ENCODE results near the gene PDE4D.

The PDE4D gene

GRCh38 chr5:59732301-59732700 is 161.2 kb downstream of the PDE4D start:
- DNase-seq, result no peak

GRCh38 chr5:59731809-59732208 is 161.7 kb downstream of the PDE4D start:
- no peak for DNase-seq

GRCh38 chr5:59729820-59730219 is 163.7 kb downstream of the PDE4D start:
- DNase-seq, result no peak

GRCh38 chr5:59729357-59729756 is 164.2 kb downstream of the PDE4D start:
- DNase-seq, result no peak

GRCh38 chr5:59728356-59728755 is 165.2 kb downstream of the PDE4D start:
- no peak for DNase-seq

GRCh38 chr5:59727186-59727585 is 166.3 kb downstream of the PDE4D start:
- no peak for DNase-seq

GRCh38 chr5:59725392-59725767 is 168.1 kb downstream of the PDE4D start:
- DNase-seq, result no peak

GRCh38 chr5:59724482-59725391 is 168.8 kb downstream of the PDE4D start:
- peak; percentile 40 for DNase-seq

- no peak for DNase-seq
Observed at GRCh38 chr5:59722874-59723273, 170.7 kb downstream of the PDE4D start.

GRCh38 chr5:59721741-59722140 is 171.8 kb downstream of the PDE4D start:
- no peak for DNase-seq

- no peak for DNase-seq
Observed at GRCh38 chr5:59720063-59720462, 173.5 kb downstream of the PDE4D start.

GRCh38 chr5:59716966-59717500 is 176.5 kb downstream of the PDE4D start:
- no peak for DNase-seq

GRCh38 chr5:59716029-59716428 is 177.5 kb downstream of the PDE4D start:
- DNase-seq, result no peak

- DNase-seq, result no peak
Observed at GRCh38 chr5:59715228-59715627, 178.3 kb downstream of the PDE4D start.

GRCh38 chr5:59713498-59713844 is 180.1 kb downstream of the PDE4D start:
- no peak for DNase-seq

- no peak for DNase-seq
Observed at GRCh38 chr5:59712836-59713497, 180.6 kb downstream of the PDE4D start.

- no peak for DNase-seq
Observed at GRCh38 chr5:59711310-59711709, 182.2 kb downstream of the PDE4D start.

GRCh38 chr5:59709846-59710245 is 183.7 kb downstream of the PDE4D start:
- no peak for DNase-seq

GRCh38 chr5:59709346-59709821 is 184.1 kb downstream of the PDE4D start:
- DNase-seq, result no peak

GRCh38 chr5:59704936-59705335 is 188.6 kb downstream of the PDE4D start:
- DNase-seq, result no peak

- DNase-seq, result no peak
Observed at GRCh38 chr5:59703789-59704188, 189.7 kb downstream of the PDE4D start.

GRCh38 chr5:59698207-59699178 is 195.0 kb downstream of the PDE4D start:
- no peak for DNase-seq

- DNase-seq, result no peak
Observed at GRCh38 chr5:59694411-59694810, 199.1 kb downstream of the PDE4D start.

All from activated CD4-positive, alpha-beta T cell treated with anti-CD3 and anti-CD28 coated beads for 48 hours (primary cell).